Liver (tissue), 3 donors: Measurements from ENCODE around the gene STRADA.

Experiments
- ATF3 ChIP-seq: IDR thresholded peaks from 2 replicates; pipeline ENCODE4 v1.6.1; 2016; ENCODE audit warnings: antibody characterized with exemption
- CTCF ChIP-seq: fragments of 150-350 bp; IDR thresholded peaks from 2 replicates; pipeline ENCODE4 v1.5.1; 2017; ENCODE audit warnings: improper control_type of control experiment, low read depth, low read length; ENCODE audit not compliant: missing input control
- FOXA1 ChIP-seq: IDR thresholded peaks from 2 replicates; pipeline ENCODE4 v1.6.1; 2016; ENCODE audit warnings: antibody characterized with exemption
- GABPA ChIP-seq, 2 donors: IDR thresholded peaks in 1 of 2; conservative IDR thresholded peaks in 1 of 2; 2 replicates each; pipeline ENCODE4 v1.6.1; 2016; ENCODE audit warnings: antibody characterized with exemption in 2 of 2, mild to moderate bottlenecking in 1 of 2, moderate library complexity in 1 of 2
- JUND ChIP-seq, 2 donors: IDR thresholded peaks; 2 replicates each; pipeline ENCODE4 v1.6.1; 2016; ENCODE audit warnings: antibody characterized with exemption in 2 of 2
- MAX ChIP-seq: IDR thresholded peaks from 2 replicates; pipeline ENCODE4 v1.6.1; 2016; ENCODE audit warnings: antibody characterized with exemption
- REST ChIP-seq: IDR thresholded peaks from 2 replicates; pipeline ENCODE4 v1.6.1; 2016; ENCODE audit warnings: antibody characterized with exemption, mild to moderate bottlenecking
- TAF1 ChIP-seq: conservative IDR thresholded peaks from 2 replicates; pipeline ENCODE4 v1.6.1; 2016; ENCODE audit warnings: antibody characterized with exemption, mild to moderate bottlenecking
- YY1 ChIP-seq: IDR thresholded peaks from 2 replicates; pipeline ENCODE4 v1.6.1; 2016; ENCODE audit warnings: antibody characterized with exemption, mild to moderate bottlenecking
- ZBTB33 ChIP-seq: IDR thresholded peaks from 2 replicates; pipeline ENCODE4 v1.6.1; 2016; ENCODE audit warnings: antibody characterized with exemption
- donor health status: healthy.
- donor health status: healthy.

- TF ChIP-seq TAF1 (no peak), CTCF (no peak), ZBTB33 (no peak), JUND (IDR thresholded peaks at IDR 0.05) (no peak), GABPA (IDR thresholded peaks at IDR 0.05 in 1 of 2, conservative IDR thresholded peaks at IDR 0.05 in 1 of 2) (no peak), REST (no peak), MAX (no peak), FOXA1 (no peak), ATF3 (no peak), YY1 (no peak)
Observed at GRCh38 chr17:63701868-63702720, 39.5 kb downstream of the STRADA start.
